Cardiac muscle cell (in vitro differentiated cells and primary cell): Measurements from ENCODE around the gene KRT17. TPM values are rescaled to one million over a fixed set of nuclear protein-coding genes. Genes with fewer than 3 reads are reported as not detected.

ENCODE experiments used
- DNase-seq, 2 donors: peaks; one replicate each; pipeline versions ENCODE4 v3.0.0 to v3.0.0-alpha.2; 2010 to 2017; ENCODE audit warnings: low read depth in 1 of 2, low spot score in 1 of 2
- H3K27ac ChIP-seq: fragments of 200-600 bp; sonication (generic); 2 replicates; pipeline ENCODE4 v1.5.1; 2016
- H3K27me3 ChIP-seq: fragments of 200-600 bp; sonication (generic); 2 replicates; pipeline ENCODE4 v1.6.0; 2016; ENCODE audit warnings: control low read depth
- H3K36me3 ChIP-seq: fragments of 200-600 bp; sonication (generic); 2 replicates; pipeline ENCODE4 v1.5.1; 2016; ENCODE audit warnings: control low read depth
- H3K4me1 ChIP-seq: fragments of 200-600 bp; sonication (generic); 2 replicates; pipeline ENCODE4 v1.8.1; 2017; ENCODE audit warnings: low read depth, mild to moderate bottlenecking, mixed run types
- H3K4me3 ChIP-seq: fragments of 200-600 bp; sonication (generic); 2 replicates; pipeline ENCODE4 v1.5.1; 2016; ENCODE audit warnings: mild to moderate bottlenecking
- H3K9me3 ChIP-seq: fragments of 200-600 bp; sonication (generic); 2 replicates; pipeline ENCODE4 v1.5.1; 2017; ENCODE audit warnings: low read depth, mild to moderate bottlenecking, control low read depth
- CTCF ChIP-seq: IDR thresholded peaks from 2 replicates; pipeline ENCODE4 v1.5.1; 2012; ENCODE audit warnings: low read depth, mild to moderate bottlenecking, low read length
- polyA plus RNA-seq: library from polyadenylated mRNA; unstranded; fragments of >200 nt; fragmentation: Nextera tagmentation; extraction: Ambion mirVana; gene quantifications from 2 replicates; pipeline ENCODE4 v1.2.1, GENCODE V29; 2016
- total RNA-seq: library from RNA; depleted of rRNA; stranded (reverse); fragments of >200 nt; gene quantifications from 2 replicates; pipeline ENCODE4 v1.2.3, GENCODE V29; 2016

The KRT17 gene
- total and polyA plus RNA-seq, 2 experiments from 2014 or later = 1.2 TPM; not detected in 1

GRCh38 chr17:41665566-41666236 is 41.3 kb upstream of the KRT17 start:
- H3K4me1 ChIP-seq = peaks cover 5% of the 10 kb centered on the region
- H3K36me3 ChIP-seq = no peaks in the 10 kb centered on the region
- no peaks in the 10 kb centered on the region for H3K27me3 ChIP-seq
- H3K4me3 ChIP-seq = no peak overlapping the region
- DNase-seq = peak; percentile 88 to 89
- H3K27ac ChIP-seq = no peak overlapping the region
- peak; percentile 91 for TF ChIP-seq CTCF
- H3K9me3 ChIP-seq = no peaks in the 10 kb centered on the region

GRCh38 chr17:41664587-41665565 is 40.5 kb upstream of the KRT17 start:
- no peak for TF ChIP-seq CTCF
- H3K9me3 ChIP-seq = no peaks in the 10 kb centered on the region
- peak in 1 of 2 donors; percentile 30 for DNase-seq
- H3K36me3 ChIP-seq = no peaks in the 10 kb centered on the region
- H3K4me1 ChIP-seq = peaks cover 5% of the 10 kb centered on the region
- H3K4me3 ChIP-seq = no peak overlapping the region
- H3K27me3 ChIP-seq = no peaks in the 10 kb centered on the region
- no peak overlapping the region for H3K27ac ChIP-seq

- no peak for DNase-seq
- Histone ChIP-seq H3K4me1 (peaks cover 5% of the 10 kb centered on the region), H3K36me3 (no peaks in the 10 kb centered on the region), H3K27me3 (no peaks in the 10 kb centered on the region), H3K27ac (no peak overlapping the region), H3K9me3 (no peaks in the 10 kb centered on the region), H3K4me3 (no peak overlapping the region)
- no peak for TF ChIP-seq CTCF
Observed at GRCh38 chr17:41664172-41664457, 39.7 kb upstream of the KRT17 start.

GRCh38 chr17:41663451-41664171 is 39.2 kb upstream of the KRT17 start:
- H3K27ac ChIP-seq = no peak overlapping the region
- H3K27me3 ChIP-seq = no peaks in the 10 kb centered on the region
- DNase-seq = no peak
- no peaks in the 10 kb centered on the region for H3K36me3 ChIP-seq
- no peak for TF ChIP-seq CTCF
- H3K4me3 ChIP-seq = no peak overlapping the region
- peaks cover 5% of the 10 kb centered on the region for H3K4me1 ChIP-seq
- H3K9me3 ChIP-seq = no peaks in the 10 kb centered on the region

GRCh38 chr17:41660221-41660711 is 35.9 kb upstream of the KRT17 start:
- no peaks in the 10 kb centered on the region for H3K9me3 ChIP-seq
- H3K27ac ChIP-seq = no peak overlapping the region
- no peaks in the 10 kb centered on the region for H3K4me1 ChIP-seq
- no peaks in the 10 kb centered on the region for H3K36me3 ChIP-seq
- no peak overlapping the region for H3K4me3 ChIP-seq
- no peaks in the 10 kb centered on the region for H3K27me3 ChIP-seq
- no peak for DNase-seq
- TF ChIP-seq CTCF = no peak
